ENCODE measurements around the gene PDS5B.

GRCh38 chr13:32779119-32779518 is 192.9 kb downstream of the PDS5B start:
- TF ChIP-seq HDAC2 (IDR thresholded peaks at IDR 0.05; ENCODE audit: borderline replicate concordance in 1 of 2, low read depth in 2 of 2, low read length in 2 of 2) (no peak), SIRT6 (IDR thresholded peaks at IDR 0.05; ENCODE audit: low read length) (no peak), TAF1 (IDR thresholded peaks at IDR 0.05; ENCODE audit: low read depth, low read length) (no peak), GABPA (IDR thresholded peaks at IDR 0.05; ENCODE audit: borderline replicate concordance, insufficient read depth, low read length) (no peak), FOSL1 (IDR thresholded peaks at IDR 0.05; ENCODE audit: insufficient read depth, low read depth, low read length) (no peak), CBX5 (IDR thresholded peaks at IDR 0.05; ENCODE audit: low read depth, low read length) (no peak), PHF8 (conservative IDR thresholded peaks at IDR 0.05; ENCODE audit: low read depth, low read length) (no peak), USF2 (IDR thresholded peaks at IDR 0.05; ENCODE audit: low read length) (no peak), HDAC6 (IDR thresholded peaks at IDR 0.05; ENCODE audit: low read depth, low read length) (no peak)
- TF ChIP-seq, protein P1, sequence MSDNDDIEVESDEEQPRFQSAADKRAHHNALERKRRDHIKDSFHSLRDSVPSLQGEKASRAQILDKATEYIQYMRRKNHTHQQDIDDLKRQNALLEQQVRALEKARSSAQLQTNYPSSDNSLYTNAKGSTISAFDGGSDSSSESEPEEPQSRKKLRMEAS (IDR thresholded peaks at IDR 0.05) = no peak
- TF ChIP-seq, protein P2, sequence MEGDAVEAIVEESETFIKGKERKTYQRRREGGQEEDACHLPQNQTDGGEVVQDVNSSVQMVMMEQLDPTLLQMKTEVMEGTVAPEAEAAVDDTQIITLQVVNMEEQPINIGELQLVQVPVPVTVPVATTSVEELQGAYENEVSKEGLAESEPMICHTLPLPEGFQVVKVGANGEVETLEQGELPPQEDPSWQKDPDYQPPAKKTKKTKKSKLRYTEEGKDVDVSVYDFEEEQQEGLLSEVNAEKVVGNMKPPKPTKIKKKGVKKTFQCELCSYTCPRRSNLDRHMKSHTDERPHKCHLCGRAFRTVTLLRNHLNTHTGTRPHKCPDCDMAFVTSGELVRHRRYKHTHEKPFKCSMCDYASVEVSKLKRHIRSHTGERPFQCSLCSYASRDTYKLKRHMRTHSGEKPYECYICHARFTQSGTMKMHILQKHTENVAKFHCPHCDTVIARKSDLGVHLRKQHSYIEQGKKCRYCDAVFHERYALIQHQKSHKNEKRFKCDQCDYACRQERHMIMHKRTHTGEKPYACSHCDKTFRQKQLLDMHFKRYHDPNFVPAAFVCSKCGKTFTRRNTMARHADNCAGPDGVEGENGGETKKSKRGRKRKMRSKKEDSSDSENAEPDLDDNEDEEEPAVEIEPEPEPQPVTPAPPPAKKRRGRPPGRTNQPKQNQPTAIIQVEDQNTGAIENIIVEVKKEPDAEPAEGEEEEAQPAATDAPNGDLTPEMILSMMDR (IDR thresholded peaks at IDR 0.05; ENCODE audit: control extremely low read depth in 1 of 3, insufficient read depth in 1 of 3, low read depth in 1 of 3, low read length in 3 of 3) = no peak

Measured in H1 (cell line).